ENCODE data around the gene HOXD10.

- no peak for TF ChIP-seq CTCF (IDR thresholded peaks at IDR 0.05)
- TF ChIP-seq POLR2A (IDR thresholded peaks at IDR 0.05): no peak
These were observed 5.9 kb upstream of the HOXD10 start for GRCh38 chr2:176110415-176111308.
